PC-3 (cell line): Measurements from ENCODE around the gene SLC13A4.
"Not testable (repeated sequence)": the region's sequence is repeated elsewhere in the genome, so short reads cannot be mapped to it uniquely, and the experiment has no call there.

Source experiments
- EZH2 ChIP-seq: fragments of 300-600 bp; sonication (generic); IDR thresholded peaks from one replicate; pipeline ENCODE4 v1.6.1; 2017; ENCODE audit warnings: antibody characterized with exemption, mild to moderate bottlenecking, low read length; ENCODE audit not compliant: unreplicated experiment
- EZH2phosphoT487 ChIP-seq: fragments of 300-600 bp; sonication (generic); IDR thresholded peaks from 2 replicates; pipeline ENCODE4 v1.6.1; 2018; ENCODE audit warnings: mild to moderate bottlenecking, antibody characterized with exemption, low read length, borderline replicate concordance
- TF ChIP-seq, protein P1 (sequence below): fragments of 300-600 bp; sonication (generic); conservative IDR thresholded peaks from 2 replicates; pipeline ENCODE4 v1.5.1; 2017; ENCODE audit warnings: antibody characterized with exemption, low read depth, mild to moderate bottlenecking, low read length

DNA sequence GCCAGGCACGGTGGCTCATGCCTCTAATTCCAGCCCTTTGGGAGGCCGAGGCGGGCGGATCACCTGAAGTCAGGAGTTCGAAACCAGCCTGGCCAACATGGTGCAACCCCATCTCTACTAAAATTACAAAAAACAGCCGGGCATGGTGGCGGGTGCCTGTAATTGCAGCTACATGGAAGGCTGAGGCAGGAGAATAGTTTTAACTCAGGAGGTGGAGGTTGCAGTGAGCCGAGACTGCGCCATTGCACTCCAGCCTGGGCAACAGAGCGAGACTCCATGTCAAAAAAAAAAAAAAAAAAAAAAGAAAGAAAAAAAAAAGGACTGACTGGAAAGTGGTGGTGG is 9.3 kb upstream of the SLC13A4 start:
- TF ChIP-seq, protein P1, sequence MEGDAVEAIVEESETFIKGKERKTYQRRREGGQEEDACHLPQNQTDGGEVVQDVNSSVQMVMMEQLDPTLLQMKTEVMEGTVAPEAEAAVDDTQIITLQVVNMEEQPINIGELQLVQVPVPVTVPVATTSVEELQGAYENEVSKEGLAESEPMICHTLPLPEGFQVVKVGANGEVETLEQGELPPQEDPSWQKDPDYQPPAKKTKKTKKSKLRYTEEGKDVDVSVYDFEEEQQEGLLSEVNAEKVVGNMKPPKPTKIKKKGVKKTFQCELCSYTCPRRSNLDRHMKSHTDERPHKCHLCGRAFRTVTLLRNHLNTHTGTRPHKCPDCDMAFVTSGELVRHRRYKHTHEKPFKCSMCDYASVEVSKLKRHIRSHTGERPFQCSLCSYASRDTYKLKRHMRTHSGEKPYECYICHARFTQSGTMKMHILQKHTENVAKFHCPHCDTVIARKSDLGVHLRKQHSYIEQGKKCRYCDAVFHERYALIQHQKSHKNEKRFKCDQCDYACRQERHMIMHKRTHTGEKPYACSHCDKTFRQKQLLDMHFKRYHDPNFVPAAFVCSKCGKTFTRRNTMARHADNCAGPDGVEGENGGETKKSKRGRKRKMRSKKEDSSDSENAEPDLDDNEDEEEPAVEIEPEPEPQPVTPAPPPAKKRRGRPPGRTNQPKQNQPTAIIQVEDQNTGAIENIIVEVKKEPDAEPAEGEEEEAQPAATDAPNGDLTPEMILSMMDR, result not testable (repeated sequence)
- TF ChIP-seq EZH2, EZH2phosphoT487: not testable (repeated sequence)
